Measurements from ENCODE around the gene NCR3LG1. TPM values are rescaled to one million over a fixed set of nuclear protein-coding genes. Genes with fewer than 3 reads are reported as not detected.

The NCR3LG1 gene, protein sequence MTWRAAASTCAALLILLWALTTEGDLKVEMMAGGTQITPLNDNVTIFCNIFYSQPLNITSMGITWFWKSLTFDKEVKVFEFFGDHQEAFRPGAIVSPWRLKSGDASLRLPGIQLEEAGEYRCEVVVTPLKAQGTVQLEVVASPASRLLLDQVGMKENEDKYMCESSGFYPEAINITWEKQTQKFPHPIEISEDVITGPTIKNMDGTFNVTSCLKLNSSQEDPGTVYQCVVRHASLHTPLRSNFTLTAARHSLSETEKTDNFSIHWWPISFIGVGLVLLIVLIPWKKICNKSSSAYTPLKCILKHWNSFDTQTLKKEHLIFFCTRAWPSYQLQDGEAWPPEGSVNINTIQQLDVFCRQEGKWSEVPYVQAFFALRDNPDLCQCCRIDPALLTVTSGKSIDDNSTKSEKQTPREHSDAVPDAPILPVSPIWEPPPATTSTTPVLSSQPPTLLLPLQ
- 1.6 TPM for polyA plus RNA-seq (2013, experiment 1 of 2; ENCODE audit: insufficient read length)
- polyA plus RNA-seq (2013, experiment 2 of 2; ENCODE audit: insufficient read length) = 1.3 TPM

DNA sequence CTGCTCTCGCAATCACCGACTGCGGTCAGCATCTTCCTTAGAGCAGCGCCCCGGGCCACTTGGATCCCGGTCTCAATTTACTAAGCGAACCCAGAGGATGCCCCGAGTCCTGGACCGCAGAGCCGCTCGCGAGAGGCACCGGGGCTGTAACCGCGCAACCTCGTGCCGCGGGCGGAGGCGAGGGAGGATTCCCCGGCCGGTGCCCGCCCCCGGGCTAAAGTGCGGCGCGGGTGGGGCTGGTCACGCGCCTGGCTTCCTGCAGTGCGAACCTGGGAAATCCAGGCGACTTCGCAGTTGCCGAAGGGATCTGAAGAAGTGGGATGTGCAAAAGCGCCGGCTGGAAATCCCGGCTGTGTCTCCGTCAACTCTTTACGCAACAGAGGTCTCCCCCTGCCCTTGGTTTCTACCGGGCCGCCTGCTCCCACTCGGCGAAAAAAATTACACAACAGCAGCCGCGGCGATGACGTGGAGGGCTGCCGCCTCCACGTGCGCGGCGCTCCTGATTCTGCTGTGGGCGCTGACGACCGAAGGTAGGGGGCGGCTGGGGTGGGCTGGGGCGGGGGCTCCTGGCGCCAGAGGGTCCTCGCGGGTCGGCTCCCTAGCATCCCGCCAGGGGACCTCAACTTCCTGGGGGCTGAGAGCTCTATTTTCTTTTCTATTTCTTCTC is at the start of gene NCR3LG1:
TSS of gene NCR3LG1 (plus strand) at position 291 of the 667 bp plus-strand sequence. CDS start at position 461, 170 bp downstream.
- peak; percentile 62 for DNase-seq

DNA sequence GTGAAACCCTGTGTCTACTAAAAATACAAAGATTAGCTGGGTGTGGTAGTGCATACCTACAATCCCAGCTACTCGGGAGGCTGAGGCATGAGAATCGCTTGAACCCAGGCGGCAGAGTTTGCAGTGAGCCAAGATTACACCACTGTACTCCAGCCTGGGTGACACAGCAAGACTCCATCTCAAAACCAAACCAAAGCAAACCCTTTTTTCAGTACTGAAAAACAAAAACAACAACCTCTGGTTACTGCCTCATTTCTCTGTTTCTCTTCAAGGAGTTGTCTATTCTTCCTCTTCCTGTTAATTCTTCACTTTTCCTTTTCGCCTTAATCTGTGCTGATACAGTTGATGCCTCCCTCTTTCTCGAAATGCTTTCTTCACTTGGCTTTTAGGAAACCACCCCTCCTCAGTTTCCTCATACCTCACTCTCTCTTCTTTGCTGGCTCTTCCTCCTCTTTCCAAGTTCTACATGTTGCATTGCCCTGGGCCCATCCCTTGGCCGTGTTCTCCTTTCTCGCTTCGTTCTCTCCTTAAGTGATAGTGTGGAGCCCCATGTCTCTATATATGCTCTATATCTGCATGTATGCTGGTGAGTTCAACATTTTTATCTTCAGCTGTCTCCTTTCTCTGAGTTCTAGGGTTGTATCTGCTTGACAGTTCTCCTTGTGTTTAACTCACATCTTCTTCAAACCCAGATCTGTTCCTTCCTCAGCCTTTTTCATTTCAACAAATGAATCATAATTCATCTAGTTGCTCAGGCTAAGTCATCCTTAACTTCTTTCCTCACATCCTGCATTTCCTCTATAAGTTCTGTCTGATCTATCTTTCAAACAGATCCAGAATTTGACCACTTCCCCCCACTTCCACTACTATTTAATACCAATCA is 38.0 kb upstream of the NCR3LG1 start:
- DNase-seq = no peak

DNA sequence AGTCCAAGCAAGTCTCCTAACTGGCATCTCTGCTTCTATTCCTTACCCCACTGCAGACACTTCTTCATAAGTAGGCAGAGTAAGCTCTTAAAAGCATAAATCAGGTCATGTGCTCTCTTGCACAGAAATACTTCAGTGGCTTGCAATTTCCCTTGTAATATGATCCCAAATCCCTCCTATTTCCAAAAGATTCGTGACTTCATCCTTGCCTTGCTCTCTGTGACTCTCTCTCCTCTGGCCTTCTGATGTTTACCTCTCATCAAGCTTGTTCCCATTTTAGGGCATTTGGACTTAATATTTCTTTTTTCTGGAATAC is 37.4 kb upstream of the NCR3LG1 start:
- DNase-seq = peak; percentile 79

- DNase-seq = no peak
Observed at GRCh38 chr11:17314904-17315426, 36.6 kb upstream of the NCR3LG1 start.

DNA sequence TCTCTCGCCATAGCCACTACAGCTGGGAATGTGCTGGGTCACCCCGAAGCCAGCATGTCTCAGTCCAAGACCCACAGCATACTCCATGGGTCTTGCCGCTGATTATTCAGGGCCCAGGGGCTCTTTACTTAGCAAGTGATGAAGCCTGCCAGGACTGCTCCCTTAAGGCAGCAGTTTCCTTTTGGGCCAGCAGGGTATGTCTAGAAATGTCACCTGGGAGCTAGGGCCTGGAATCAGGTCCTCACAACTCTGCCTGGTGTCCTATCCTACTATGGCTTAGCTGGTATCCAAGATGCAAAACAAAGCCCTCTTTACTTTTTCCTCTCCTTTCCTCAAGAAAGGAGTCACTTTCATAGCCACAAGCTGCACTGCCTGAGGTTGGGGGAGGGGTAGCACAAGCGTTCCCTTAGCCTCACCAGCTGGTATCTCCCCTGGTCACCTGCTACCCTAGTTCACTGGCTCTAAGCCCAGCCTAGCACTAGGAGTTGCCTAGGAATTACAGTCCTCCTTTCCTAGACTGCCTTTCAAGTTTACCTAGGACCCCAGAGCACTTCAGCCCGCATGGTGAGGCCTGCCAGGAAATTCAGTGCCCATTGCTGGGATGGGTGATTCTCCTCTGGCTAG is 22.6 kb upstream of the NCR3LG1 start:
- DNase-seq = no peak

GRCh38 chr11:17331669-17332068 is 19.9 kb upstream of the NCR3LG1 start:
- DNase-seq = no peak

GRCh38 chr11:17333799-17334586 is 17.6 kb upstream of the NCR3LG1 start:
- DNase-seq = no peak

DNA sequence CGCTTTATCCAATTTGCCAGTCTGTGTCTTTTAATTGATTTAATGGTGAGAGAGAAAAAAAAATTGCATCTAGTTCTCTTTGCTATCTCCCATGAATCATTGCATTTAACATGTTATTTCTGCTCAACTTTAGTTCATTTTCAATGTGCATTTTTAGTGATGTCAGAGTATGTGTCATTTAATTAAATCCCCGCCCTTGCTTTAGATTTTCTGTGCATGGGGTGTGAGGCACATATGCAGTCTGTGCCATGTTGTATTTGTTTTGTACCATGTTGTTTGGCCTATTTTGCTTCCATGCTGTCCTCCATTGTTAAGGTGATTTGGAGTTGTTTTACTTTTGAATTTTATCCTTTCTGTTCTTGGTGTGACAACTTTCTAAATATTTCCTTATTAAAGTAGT is 8.3 kb upstream of the NCR3LG1 start:
- no peak for DNase-seq

DNA sequence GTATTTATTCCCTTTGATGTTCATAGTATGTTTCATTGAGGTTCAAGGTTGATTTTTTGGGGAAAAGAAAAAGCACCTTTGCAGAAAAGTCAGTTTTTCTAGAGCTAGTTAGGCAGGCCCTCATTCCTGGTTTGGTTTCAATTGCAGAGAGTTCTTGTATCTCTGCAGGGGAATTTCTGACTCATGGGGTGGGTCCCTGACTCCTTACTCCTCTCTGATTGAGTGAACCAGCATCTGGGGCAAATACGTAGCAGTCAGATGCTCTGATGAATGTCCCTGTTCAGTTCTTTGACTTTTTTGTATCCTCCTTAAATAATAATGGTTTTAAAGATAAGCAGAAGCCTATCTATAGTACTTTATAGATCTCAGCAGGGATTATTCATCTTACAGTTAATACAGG is 7.7 kb upstream of the NCR3LG1 start:
- DNase-seq = peak; percentile 85

- DNase-seq = no peak
Observed at GRCh38 chr11:17347676-17348075, 3.9 kb upstream of the NCR3LG1 start.

GRCh38 chr11:17350455-17351171 is 987 bp upstream of the NCR3LG1 start:
- no peak for DNase-seq

DNA sequence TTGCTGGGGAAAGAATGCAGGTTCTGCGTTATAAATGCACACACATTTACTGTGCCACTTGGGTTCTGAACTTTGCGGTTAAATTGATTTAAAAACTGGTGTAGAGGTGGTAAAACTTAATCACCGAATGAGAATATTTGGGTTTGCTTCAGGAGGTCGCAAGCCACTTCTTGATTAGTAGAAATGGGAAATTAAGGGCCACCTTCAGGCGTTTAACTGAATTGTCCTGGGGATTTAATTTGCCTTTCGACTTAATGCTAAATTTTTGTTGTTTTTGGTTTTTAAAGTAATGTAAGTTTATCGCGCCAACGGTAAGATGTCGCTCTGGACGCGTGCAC is 459 bp upstream of the NCR3LG1 start:
- DNase-seq = no peak

GRCh38 chr11:17352950-17353820 is 1.6 kb downstream of the NCR3LG1 start:
- peak; percentile 81 for DNase-seq

DNA sequence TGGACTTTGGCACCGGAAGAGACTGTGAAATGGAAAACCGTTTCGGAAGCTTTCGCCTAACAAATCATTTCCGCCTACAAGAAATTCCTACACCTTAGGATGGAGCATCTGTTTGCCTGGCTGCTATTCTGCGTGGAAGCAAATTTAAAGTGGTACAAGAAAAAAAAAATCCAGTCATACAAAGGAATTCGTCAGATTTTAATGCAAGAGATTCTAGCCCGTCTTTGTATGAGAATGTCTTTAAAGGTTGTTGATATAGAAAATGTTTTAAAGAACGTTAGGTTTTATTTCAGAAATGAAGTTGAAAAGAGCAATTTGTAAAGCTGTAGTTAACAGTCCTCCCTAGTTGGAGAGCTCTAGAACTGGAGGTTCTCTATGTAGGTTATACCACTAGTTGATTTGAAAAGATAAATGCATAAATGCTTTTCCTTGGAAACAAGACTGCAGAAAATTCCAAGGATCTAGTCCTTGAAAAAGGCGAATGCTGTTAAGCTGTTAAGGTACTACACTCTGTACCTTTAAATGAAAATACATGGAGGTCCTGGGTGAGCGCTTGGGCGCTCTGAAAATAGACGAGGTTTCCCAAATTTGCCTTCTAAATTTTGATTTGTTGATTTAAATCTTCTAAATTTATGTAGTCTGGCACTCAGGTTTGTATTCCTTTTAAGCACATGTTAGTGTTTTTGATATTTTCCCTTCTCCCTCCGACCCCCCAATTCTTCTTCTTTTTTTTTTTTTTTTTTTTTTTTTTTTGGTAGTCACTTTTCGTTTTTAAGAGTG is 2.4 kb downstream of the NCR3LG1 start:
- DNase-seq = no peak

- peak; percentile 65 for DNase-seq
Observed at GRCh38 chr11:17354601-17354991, 3.0 kb downstream of the NCR3LG1 start.

- no peak for DNase-seq
Observed at GRCh38 chr11:17366495-17366894, 14.9 kb downstream of the NCR3LG1 start.

DNA sequence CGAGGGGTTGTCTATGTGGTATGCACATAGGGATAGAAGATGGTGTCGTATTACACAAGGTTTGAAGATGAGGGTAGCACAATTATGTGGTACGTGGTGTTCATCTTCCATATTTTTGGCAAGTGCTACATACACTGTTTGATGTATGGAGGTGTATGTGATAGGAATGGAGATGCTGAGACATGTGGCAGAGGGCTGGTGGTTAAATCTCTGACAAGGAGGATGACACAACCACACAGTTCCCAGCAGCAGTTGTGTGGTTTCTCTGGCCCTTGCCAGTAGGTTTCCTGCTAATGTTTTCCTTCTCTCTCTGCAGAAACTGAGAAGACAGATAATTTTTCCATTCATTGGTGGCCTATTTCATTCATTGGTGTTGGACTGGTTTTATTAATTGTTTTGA is 17.0 kb downstream of the NCR3LG1 start:
- DNase-seq = no peak

DNA sequence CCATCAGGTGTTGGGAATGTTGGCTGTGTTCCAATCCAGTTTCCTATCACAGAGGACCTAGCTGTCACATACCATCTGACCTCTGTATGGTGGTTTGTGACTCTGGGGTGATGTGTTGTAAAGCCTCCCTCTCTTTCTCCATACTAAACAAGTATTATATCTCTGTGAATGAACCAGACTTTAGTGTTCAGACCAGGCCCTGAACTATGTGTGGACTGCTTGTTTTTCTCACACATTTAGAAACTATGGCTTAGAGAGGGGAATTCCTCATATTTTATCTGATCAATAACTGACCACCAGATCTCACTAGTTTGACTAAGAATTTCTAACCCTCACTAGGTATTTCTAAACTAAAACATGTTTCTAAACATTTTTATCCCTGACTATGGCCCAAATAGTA is 17.5 kb downstream of the NCR3LG1 start:
- no peak for DNase-seq

DNA sequence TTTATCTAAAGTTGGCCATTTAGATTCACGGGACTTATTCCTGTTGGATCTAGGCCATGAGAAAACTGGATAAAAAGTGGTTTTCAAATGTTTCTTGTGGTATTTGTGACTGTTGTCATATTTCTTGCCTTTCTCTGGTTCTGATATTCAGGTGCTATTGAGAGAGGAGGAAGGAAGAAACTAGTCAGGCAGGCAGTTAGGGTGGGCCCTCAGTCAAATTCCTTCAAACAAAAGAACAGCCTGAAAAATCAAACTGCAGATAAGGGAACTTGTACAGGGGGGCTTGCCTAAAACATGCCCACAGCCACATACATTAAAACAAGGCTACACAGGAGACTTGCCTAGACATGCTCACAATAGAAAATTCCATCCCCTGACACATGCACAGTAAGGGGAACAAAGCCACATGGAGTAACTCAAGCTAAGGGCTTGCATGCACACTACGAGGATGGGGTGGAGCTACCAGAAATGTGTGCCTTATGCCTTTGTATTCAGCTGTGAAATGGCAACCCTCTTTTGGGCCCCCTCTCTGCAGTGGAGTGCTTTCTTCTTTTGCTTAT is 18.2 kb downstream of the NCR3LG1 start:
- no peak for DNase-seq

Measured in fibroblast of skin of abdomen (primary cell).